Ishikawa (cell line): ENCODE results near the gene FBXW11.

Experiments
- FOXM1 ChIP-seq: IDR thresholded peaks from 2 replicates; pipeline ENCODE4 v1.6.1; 2012; ENCODE audit warnings: low read depth, borderline replicate concordance
- TAF1 ChIP-seq: IDR thresholded peaks from 2 replicates; pipeline ENCODE4 v1.6.1; 2012; ENCODE audit warnings: low read depth, mild to moderate bottlenecking
- YY1 ChIP-seq: IDR thresholded peaks from 2 replicates; pipeline ENCODE4 v1.6.1; 2012; ENCODE audit warnings: low read depth
- ZBTB7A ChIP-seq: IDR thresholded peaks from 2 replicates; pipeline ENCODE4 v1.6.1; 2012; ENCODE audit warnings: low read depth
- TF ChIP-seq, protein P1 (sequence below): IDR thresholded peaks from 2 replicates; pipeline ENCODE4 v1.6.1; 2012; ENCODE audit warnings: low read depth, mild to moderate bottlenecking
- TF ChIP-seq, protein P2 (sequence below): IDR thresholded peaks from 2 replicates; pipeline ENCODE4 v1.6.1; 2012
- TF ChIP-seq, protein P3 (sequence below): IDR thresholded peaks from 2 replicates; pipeline ENCODE4 v1.6.1; 2012

DNA sequence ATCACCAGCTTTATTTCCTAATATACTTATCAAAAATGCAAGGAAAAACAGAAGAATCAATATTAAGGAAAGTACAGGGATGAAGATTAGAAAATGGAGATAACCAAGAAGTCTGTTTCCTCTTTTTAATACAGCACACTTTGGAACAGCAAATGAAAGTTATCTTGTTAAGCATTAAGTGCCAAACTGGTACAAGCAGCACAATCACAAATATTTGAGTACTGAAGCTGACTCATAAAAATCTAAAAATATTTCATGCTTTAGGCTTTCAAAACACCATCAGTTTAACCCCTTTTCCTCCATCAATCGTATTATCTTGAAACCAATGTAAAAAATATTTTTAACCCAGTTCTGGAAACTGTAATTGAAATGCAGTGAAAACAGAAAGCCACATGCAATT is 2.7 kb downstream of the FBXW11 start:
- TF ChIP-seq TAF1 = no peak
- TF ChIP-seq FOXM1 = no peak
- no peak for TF ChIP-seq YY1
- TF ChIP-seq, protein P1, sequence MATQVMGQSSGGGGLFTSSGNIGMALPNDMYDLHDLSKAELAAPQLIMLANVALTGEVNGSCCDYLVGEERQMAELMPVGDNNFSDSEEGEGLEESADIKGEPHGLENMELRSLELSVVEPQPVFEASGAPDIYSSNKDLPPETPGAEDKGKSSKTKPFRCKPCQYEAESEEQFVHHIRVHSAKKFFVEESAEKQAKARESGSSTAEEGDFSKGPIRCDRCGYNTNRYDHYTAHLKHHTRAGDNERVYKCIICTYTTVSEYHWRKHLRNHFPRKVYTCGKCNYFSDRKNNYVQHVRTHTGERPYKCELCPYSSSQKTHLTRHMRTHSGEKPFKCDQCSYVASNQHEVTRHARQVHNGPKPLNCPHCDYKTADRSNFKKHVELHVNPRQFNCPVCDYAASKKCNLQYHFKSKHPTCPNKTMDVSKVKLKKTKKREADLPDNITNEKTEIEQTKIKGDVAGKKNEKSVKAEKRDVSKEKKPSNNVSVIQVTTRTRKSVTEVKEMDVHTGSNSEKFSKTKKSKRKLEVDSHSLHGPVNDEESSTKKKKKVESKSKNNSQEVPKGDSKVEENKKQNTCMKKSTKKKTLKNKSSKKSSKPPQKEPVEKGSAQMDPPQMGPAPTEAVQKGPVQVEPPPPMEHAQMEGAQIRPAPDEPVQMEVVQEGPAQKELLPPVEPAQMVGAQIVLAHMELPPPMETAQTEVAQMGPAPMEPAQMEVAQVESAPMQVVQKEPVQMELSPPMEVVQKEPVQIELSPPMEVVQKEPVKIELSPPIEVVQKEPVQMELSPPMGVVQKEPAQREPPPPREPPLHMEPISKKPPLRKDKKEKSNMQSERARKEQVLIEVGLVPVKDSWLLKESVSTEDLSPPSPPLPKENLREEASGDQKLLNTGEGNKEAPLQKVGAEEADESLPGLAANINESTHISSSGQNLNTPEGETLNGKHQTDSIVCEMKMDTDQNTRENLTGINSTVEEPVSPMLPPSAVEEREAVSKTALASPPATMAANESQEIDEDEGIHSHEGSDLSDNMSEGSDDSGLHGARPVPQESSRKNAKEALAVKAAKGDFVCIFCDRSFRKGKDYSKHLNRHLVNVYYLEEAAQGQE = no peak
- TF ChIP-seq ZBTB7A = no peak
- TF ChIP-seq, protein P2, sequence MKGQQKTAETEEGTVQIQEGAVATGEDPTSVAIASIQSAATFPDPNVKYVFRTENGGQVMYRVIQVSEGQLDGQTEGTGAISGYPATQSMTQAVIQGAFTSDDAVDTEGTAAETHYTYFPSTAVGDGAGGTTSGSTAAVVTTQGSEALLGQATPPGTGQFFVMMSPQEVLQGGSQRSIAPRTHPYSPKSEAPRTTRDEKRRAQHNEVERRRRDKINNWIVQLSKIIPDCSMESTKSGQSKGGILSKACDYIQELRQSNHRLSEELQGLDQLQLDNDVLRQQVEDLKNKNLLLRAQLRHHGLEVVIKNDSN = no peak
- TF ChIP-seq, protein P3, sequence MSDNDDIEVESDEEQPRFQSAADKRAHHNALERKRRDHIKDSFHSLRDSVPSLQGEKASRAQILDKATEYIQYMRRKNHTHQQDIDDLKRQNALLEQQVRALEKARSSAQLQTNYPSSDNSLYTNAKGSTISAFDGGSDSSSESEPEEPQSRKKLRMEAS = no peak
